ENCODE data around the gene ITGA2.

Gene ITGA2

DNA sequence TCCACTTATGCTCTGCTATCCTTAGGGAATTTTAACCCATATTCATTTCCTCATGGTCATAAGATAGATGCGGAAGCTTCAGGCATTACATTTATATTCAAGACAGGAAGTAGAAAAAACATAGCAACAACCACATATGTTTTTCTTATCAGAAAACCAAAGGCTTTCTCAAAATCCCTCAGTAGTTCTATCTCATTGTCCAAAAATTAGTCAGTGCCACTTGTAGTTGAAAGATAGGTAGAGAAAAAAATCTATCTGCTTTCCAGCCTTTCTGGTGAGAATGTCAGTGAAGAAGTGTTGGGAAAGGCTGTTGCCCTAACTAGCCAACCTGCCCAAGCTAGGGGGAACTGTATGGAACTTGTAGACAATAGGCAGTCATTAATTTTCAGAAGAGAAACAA lies 143.9 kb downstream of the ITGA2 start:
- TF ChIP-seq, protein P1, sequence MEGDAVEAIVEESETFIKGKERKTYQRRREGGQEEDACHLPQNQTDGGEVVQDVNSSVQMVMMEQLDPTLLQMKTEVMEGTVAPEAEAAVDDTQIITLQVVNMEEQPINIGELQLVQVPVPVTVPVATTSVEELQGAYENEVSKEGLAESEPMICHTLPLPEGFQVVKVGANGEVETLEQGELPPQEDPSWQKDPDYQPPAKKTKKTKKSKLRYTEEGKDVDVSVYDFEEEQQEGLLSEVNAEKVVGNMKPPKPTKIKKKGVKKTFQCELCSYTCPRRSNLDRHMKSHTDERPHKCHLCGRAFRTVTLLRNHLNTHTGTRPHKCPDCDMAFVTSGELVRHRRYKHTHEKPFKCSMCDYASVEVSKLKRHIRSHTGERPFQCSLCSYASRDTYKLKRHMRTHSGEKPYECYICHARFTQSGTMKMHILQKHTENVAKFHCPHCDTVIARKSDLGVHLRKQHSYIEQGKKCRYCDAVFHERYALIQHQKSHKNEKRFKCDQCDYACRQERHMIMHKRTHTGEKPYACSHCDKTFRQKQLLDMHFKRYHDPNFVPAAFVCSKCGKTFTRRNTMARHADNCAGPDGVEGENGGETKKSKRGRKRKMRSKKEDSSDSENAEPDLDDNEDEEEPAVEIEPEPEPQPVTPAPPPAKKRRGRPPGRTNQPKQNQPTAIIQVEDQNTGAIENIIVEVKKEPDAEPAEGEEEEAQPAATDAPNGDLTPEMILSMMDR (IDR thresholded peaks at IDR 0.05; ENCODE audit: low read depth, low read length): no peak

More for the DNA sequence above, 143.9 kb downstream of the ITGA2 start:
- no peak overlapping the region for H3K4me3 ChIP-seq (ENCODE audit: low read depth, low read length)

Measured in WI38 (cell line).